Measurements from ENCODE around the gene MARS1.

The MARS1 gene

GRCh38 chr12:57553343-57554202 is 65.7 kb downstream of the MARS1 start:
- no peaks in the 10 kb centered on the region for H4K20me1 ChIP-seq (ENCODE audit: insufficient read depth)
- no peak for TF ChIP-seq CTCF (conservative IDR thresholded peaks at IDR 0.05; ENCODE audit: low read depth, low read length)
- no peak overlapping the region for H3K4me3 ChIP-seq (IDR thresholded peaks at IDR 0.05; ENCODE audit: insufficient read depth, low read depth, low read length)
- H3K36me3 ChIP-seq (ENCODE audit: insufficient read depth): no peaks in the 10 kb centered on the region
- no peaks in the 10 kb centered on the region for H3K79me2 ChIP-seq (ENCODE audit: insufficient read depth, low read depth)
- no peak overlapping the region for H3K27ac ChIP-seq
- no peak overlapping the region for H3K4me2 ChIP-seq
- H2AFZ ChIP-seq (ENCODE audit: low read depth): no peak overlapping the region
- peaks cover 16% of the 10 kb centered on the region for H3K27me3 ChIP-seq (ENCODE audit: insufficient read depth, low read depth)
- peaks cover 16% of the 10 kb centered on the region for H3K4me1 ChIP-seq (ENCODE audit: low read depth, poor library complexity, severe bottlenecking)
- H3K9ac ChIP-seq: no peak overlapping the region

DNA sequence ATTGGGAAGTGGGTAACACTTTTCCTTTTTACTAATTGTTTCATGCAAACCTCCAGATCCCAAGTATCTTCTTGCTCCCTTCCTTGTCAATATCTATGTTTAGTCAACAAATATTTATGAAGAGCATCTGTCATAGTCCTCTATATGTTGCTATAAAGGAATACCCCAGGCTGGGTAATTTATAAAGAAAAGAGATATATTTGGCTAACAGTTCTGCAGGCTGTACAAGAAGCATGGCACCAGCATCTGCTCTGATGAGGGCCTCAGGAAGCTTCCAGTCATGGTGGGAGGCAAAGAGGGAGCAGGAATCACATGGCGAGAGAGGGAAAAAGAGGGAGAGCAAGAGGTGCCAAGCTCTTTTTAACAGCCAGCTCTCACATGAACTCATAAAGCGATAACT is 66.6 kb downstream of the MARS1 start:
- no peak overlapping the region for H3K4me3 ChIP-seq (IDR thresholded peaks at IDR 0.05; ENCODE audit: insufficient read depth, low read depth, low read length)
- peaks cover 7% of the 10 kb centered on the region for H3K27me3 ChIP-seq (ENCODE audit: insufficient read depth, low read depth)
- TF ChIP-seq CTCF (conservative IDR thresholded peaks at IDR 0.05; ENCODE audit: low read depth, low read length): no peak
- H3K36me3 ChIP-seq (ENCODE audit: insufficient read depth): no peaks in the 10 kb centered on the region
- no peak overlapping the region for H3K9ac ChIP-seq
- peaks cover 7% of the 10 kb centered on the region for H3K4me1 ChIP-seq (ENCODE audit: low read depth, poor library complexity, severe bottlenecking)
- no peak overlapping the region for H2AFZ ChIP-seq (ENCODE audit: low read depth)
- no peaks in the 10 kb centered on the region for H4K20me1 ChIP-seq (ENCODE audit: insufficient read depth)
- H3K79me2 ChIP-seq (ENCODE audit: insufficient read depth, low read depth): no peaks in the 10 kb centered on the region
- H3K27ac ChIP-seq: no peak overlapping the region
- no peak overlapping the region for H3K4me2 ChIP-seq

- Histone ChIP-seq H2AFZ (ENCODE audit: low read depth) (no peak overlapping the region), H3K36me3 (ENCODE audit: insufficient read depth) (no peaks in the 10 kb centered on the region), H3K79me2 (ENCODE audit: insufficient read depth, low read depth) (no peaks in the 10 kb centered on the region), H3K9ac (no peak overlapping the region), H3K4me3 (IDR thresholded peaks at IDR 0.05; ENCODE audit: insufficient read depth, low read depth, low read length) (no peak overlapping the region), H3K4me2 (no peak overlapping the region), H4K20me1 (ENCODE audit: insufficient read depth) (no peaks in the 10 kb centered on the region), H3K4me1 (ENCODE audit: low read depth, poor library complexity, severe bottlenecking) (peaks cover 5% of the 10 kb centered on the region), H3K27me3 (ENCODE audit: insufficient read depth, low read depth) (peaks cover 5% of the 10 kb centered on the region; the same call in 1 of the 2 replicates), H3K27ac (no peak overlapping the region)
- TF ChIP-seq CTCF (conservative IDR thresholded peaks at IDR 0.05; ENCODE audit: low read depth, low read length): no peak
These were observed 67.0 kb downstream of the MARS1 start for GRCh38 chr12:57554897-57555296.

GRCh38 chr12:57558864-57559263 is 71.0 kb downstream of the MARS1 start:
- Histone ChIP-seq H3K4me2 (no peak overlapping the region), H4K20me1 (ENCODE audit: insufficient read depth) (no peaks in the 10 kb centered on the region), H3K27ac (no peak overlapping the region), H3K79me2 (ENCODE audit: insufficient read depth, low read depth) (no peaks in the 10 kb centered on the region), H3K27me3 (ENCODE audit: insufficient read depth, low read depth) (no peaks in the 10 kb centered on the region; the same call in 1 of the 2 replicates), H3K4me3 (IDR thresholded peaks at IDR 0.05; ENCODE audit: insufficient read depth, low read depth, low read length) (no peak overlapping the region), H3K9ac (no peak overlapping the region), H3K36me3 (ENCODE audit: insufficient read depth) (no peaks in the 10 kb centered on the region), H3K4me1 (ENCODE audit: low read depth, poor library complexity, severe bottlenecking) (no peaks in the 10 kb centered on the region), H2AFZ (ENCODE audit: low read depth) (no peak overlapping the region)
- TF ChIP-seq CTCF (conservative IDR thresholded peaks at IDR 0.05; ENCODE audit: low read depth, low read length): no peak
